ENCODE measurements around the gene SRGAP1.
"Not testable (repeated sequence)": the region's sequence is repeated elsewhere in the genome, so short reads cannot be mapped to it uniquely, and the experiment has no call there.

SRGAP1 gene

DNA sequence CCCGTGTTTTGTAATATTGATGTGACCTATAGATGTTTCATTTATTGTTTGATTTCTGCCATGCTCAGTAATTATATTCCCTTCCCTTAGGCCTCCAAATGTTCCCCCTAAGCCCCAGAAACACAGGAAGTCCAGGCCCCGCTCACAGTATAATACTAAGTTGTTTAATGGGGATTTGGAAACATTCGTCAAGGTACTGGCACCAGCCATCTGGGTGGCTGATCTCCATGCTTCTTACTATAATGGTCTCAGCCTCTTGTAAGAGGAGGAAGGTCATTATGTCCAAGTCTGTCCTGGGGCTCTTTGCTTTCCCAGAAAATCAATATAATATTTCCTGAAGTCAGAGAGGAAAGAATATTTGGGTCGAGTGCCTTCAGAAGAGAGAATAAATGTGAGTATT is 246.7 kb downstream of the SRGAP1 start:
- DNase-seq: no peak

GRCh38 chr12:64092507-64093196 is 248.2 kb downstream of the SRGAP1 start:
- no peak for DNase-seq

DNA sequence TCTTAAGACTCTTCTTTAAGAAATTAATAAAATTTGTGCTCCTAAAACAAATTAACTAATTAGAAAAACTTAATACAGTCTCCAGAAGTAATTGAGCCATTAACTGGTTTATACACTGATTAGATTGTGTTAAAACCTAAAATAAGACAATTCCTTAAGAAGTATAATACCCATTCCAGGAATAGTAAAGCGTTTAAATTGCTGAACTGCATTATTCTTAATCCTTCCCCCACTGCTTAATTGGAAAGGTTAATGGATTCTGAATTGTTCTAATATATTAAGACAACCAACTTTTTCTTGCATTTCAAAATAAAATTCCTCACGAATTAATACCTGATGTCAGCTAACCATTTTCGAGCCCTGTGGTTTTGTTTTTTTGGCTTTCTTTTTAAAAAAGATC is 249.2 kb downstream of the SRGAP1 start:
- DNase-seq: no peak

- peak; percentile 60 for DNase-seq
Measured at GRCh38 chr12:64097366-64098105, 253.0 kb downstream of the SRGAP1 start.

- DNase-seq: peak; percentile 88
Measured at GRCh38 chr12:64098709-64099354, 254.3 kb downstream of the SRGAP1 start.

DNA sequence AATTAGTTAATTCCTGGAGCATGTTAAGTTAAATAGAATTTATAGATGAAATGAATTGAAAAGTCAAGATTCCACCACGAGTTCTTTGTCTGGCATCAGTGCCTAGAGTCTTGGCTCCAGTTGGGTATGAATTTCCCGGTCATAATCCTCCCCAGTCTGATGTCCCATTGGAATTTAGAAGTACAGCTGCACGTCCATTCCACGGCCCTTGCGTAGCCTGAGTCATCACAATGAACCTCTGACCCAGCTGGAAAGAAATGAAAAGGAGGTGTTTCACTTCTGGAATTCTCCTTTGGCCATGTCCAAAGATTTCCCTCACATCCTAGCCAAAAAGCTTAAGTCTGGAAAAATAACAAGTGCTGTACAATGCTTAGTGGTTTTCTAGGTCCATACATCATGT is 254.9 kb downstream of the SRGAP1 start:
- DNase-seq: peak; percentile 88

DNA sequence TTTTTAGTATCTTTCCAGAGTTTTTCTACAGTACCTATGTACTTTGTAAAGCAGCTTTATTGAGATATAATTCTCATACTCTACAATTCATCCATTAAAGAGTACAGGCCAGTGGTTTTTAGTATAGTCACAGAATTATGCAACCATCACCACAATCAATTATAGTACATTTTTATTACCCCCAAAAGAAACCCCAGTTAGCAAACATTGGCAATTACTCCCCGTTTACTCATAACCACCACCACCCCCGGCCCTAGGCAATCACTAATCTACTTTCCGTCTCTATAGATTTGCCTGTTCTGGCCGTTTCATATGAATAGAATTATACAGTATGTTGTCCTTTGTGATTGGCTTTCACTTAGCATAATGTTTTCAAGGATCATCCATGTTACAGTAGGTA is 257.8 kb downstream of the SRGAP1 start:
- DNase-seq: no peak

GRCh38 chr12:64103825-64104740 is 259.6 kb downstream of the SRGAP1 start:
- peak; percentile 48 for DNase-seq

DNA sequence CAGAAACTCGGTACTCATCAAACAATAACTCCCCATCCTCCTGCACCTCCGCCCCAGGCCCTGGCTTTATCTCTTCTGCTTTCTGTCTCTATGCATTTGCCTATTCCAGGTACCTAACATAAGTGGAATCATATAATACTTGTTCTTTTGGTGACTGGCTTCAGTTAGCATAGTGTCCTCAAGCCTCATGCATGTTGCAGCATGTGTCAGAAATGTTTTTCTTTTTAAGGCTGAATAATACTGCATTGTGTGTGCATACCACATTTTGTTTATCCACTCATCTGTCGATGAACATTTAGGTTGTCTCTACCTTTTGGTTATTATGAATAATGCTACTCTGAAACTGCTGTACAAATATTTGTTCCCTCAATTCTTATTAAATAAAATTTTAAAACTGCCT is 260.5 kb downstream of the SRGAP1 start:
- DNase-seq: no peak

GRCh38 chr12:64107776-64108175 is 263.3 kb downstream of the SRGAP1 start:
- DNase-seq: no peak

DNA sequence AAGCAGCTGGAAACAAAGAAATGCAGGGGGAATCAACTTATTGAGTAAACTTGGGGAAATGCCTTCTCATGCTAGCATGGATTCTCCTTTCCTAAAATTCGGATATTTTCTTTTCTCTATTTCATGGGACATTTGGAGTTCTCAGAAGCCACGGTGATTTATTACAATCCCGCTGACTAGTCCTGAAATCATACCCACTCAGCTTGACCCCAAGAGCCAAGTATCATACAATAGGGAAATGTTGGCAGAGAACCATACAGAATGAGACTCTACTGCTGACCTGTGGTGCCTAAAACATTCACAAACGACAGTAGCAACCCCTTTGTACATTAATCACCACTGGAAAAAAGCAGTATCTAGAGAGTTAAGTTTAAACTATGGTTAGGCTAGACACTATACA is 265.2 kb downstream of the SRGAP1 start:
- DNase-seq: no peak

- DNase-seq: no peak
Measured at GRCh38 chr12:64110864-64111263, 266.4 kb downstream of the SRGAP1 start.

DNA sequence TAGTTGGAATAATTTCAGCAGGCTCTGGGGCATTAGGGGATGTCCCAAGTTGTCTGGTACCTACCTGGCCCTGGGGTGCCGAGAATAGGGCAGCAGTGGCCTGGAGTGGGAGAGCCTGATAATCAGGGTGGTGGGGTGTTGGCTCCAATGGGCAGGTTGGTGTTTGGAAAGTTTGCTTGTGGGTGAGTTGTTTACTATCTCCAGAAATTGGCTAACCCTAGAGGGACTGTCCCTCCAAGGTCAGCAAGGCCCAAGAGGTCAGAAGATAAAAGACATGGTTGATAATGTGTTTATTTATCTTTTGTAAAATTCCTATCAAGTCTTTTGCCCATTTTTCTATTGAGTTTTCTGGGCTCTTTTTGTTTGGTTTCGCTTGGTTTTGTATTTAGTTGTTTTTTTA is 272.5 kb downstream of the SRGAP1 start:
- no peak for DNase-seq

DNA sequence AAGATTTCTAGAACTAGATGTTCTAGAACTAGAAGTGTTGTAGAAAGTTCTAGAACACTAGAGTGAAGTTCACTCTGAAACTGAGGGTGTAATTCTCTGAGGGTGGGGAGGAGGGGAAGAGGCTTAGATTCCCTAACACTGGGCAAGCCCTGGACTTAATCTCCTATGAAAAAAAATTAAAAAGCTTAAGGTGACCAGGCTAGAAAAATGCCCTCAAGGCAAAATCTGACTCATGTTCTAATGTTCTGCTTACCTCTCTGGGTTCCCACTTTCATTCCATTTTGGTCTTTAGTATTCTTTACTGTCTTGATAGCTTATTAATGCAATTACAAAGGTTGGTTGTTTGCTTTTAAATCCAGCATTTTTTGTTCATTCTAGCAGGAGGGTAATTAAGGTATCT is 276.1 kb downstream of the SRGAP1 start:
- no peak for DNase-seq

DNA sequence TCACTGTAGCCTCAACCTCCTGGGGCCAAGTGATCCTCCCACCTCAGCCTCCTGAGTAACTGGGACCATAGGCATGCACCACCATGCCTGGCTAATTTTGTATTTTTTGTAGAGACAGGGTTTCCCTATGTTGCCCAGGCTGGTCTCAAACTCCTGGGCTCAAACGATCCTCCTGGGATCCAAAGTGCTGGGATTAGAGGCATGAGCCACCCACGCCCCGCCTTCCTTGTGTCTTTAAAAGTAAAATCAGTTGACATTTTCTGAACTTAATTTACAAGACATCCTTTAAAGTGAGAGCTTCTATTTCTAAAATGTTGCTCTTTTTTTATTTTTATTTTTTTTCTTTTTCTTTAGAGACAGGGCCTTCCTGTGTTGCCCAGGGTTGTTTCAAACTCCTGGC is 276.6 kb downstream of the SRGAP1 start:
- not testable (repeated sequence) for DNase-seq

- no peak for DNase-seq
Measured at GRCh38 chr12:64122154-64122553, 277.7 kb downstream of the SRGAP1 start.

DNA sequence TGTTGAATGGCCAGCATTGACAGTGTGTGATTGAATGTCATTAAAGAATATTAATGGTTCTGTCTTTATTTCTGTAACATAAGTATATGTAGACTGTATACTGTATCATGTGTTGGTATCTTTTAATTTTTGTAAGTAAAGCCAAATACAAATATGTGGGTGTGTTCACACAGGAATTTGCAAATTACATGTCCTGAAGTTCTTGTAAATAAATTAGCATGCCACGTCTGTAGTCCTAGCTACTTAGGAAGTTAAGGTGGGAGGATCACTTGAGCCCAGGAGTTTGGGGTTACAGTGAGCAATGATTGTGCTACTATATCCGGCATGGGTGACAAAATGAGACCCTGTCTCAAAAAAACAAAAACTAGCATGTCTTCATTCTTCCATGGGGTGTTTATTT is 278.5 kb downstream of the SRGAP1 start:
- no peak for DNase-seq

DNA sequence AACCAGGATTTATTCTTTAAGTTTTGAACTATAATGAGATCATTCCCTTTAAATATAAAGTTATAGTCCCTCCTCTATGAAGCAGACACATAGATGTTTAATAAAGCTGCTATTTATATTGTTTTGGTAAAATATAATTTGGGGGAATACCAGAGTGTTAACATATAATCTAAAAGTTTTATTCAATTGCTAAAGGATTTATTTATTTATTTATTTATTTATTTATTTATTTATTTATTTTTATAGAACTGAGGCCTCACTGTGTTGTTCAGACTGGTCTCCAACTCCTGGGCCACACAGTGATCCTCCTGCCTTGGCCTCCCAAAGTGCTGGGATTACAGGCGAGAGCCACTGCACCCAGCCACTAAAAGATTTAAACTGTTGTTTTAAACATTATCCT is 278.9 kb downstream of the SRGAP1 start:
- DNase-seq: no peak

- DNase-seq: no peak
Measured at GRCh38 chr12:64124511-64125197, 280.2 kb downstream of the SRGAP1 start.

DNA sequence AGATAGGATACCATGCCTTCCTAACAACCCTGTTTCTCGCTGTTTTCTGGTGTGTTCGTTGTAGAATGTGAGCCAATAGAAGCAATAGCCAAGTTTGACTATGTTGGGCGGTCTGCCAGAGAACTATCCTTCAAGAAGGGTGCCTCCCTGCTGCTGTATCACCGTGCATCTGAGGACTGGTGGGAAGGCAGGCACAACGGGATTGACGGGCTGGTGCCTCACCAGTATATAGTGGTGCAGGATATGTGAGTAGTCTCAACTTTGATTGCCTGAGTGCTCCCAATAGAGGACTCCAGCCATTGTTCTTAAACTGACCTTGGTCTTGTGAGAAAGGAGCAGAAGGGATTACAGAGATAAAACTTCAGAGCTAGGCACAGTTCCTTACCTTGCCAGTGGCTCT is 281.4 kb downstream of the SRGAP1 start:
- DNase-seq: no peak

GRCh38 chr12:64127811-64128210 is 283.3 kb downstream of the SRGAP1 start:
- no peak for DNase-seq

DNA sequence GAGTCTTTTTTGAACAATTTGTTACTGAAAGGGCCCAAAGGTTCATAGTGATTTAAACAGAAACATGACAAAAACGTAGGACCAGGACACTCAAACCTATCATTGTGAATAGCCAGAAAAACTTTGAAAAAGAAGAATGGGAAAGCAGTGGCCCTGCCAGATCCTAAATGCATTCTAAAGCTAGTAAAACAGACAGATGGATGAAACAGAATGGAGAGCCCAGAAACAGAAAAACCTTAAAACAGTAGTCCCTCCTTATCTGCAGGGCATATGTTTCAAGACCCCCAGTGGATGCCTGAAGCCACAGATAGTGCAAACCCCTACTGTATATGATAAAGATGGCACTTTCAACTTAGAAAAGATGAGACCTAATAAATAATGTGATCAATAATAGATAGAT is 283.9 kb downstream of the SRGAP1 start:
- DNase-seq: no peak
